CD4-positive, alpha-beta T cell (primary cell): ENCODE data around the gene TRIP10. TPM values are rescaled to one million over a fixed set of nuclear protein-coding genes. Genes with fewer than 3 reads are reported as not detected.
A peak's percentile ranks its signal among the peaks of the same experiment; 100 is the strongest.

Experiments
- ATAC-seq: fragments of 200-7000 bp; cut with Tn5 transposase; one replicate; pipeline ENCODE4 v1.10.0; 2022; ENCODE audit warnings: mild to moderate bottlenecking; ENCODE audit not compliant: poor library complexity
- CTCF ChIA-PET: fragments of 350-600 bp; sonication (Branson Sonifier 250); formaldehyde crosslinking; loops from one replicate; lab custom pipeline; 2021; ENCODE audit warnings: antibody characterized with exemption, inconsistent platforms; lab: Charles Lee
- POLR2A ChIA-PET: fragments of 350-600 bp; sonication (Branson Sonifier 250); formaldehyde crosslinking; loops from one replicate; lab custom pipeline; 2021; ENCODE audit warnings: antibody characterized with exemption, inconsistent platforms; lab: Charles Lee
- DNase-seq, 14 experiments: peaks; one replicate each; pipeline ENCODE4 v3.0.0-alpha.2; 2013 to 2020; ENCODE audit warnings: mixed read lengths in 2 of 14
- H3K27ac ChIP-seq, 2 donors: one replicate each; pipeline versions ENCODE4 v1.5.1 to v1.7.0; 2013; ENCODE audit warnings: low read length in 2 of 2, low read depth in 1 of 2, mild to moderate bottlenecking in 1 of 2
- H3K27me3 ChIP-seq, 2 experiments: 1 replicate in 1 of 2; 2 replicates in 1 of 2; pipeline versions ENCODE4 v1.6.1 to v1.7.0; 2013; ENCODE audit warnings: low read length in 2 of 2, control low read depth in 1 of 2, mild to moderate bottlenecking in 1 of 2, moderate library complexity in 1 of 2; ENCODE audit not compliant: insufficient read depth in 2 of 2, control insufficient read depth in 1 of 2
- H3K36me3 ChIP-seq: one replicate; pipeline ENCODE4 v1.6.1; 2013; ENCODE audit warnings: low read length, control low read depth; ENCODE audit not compliant: insufficient read depth
- H3K4me1 ChIP-seq: one replicate; pipeline ENCODE4 v1.6.1; 2013; ENCODE audit warnings: low read length, control low read depth; ENCODE audit not compliant: insufficient read depth
- H3K4me3 ChIP-seq: one replicate; pipeline ENCODE4 v1.5.1; 2013; ENCODE audit warnings: mild to moderate bottlenecking, low read length, moderate library complexity
- H3K9me3 ChIP-seq, 2 experiments: 1 replicate in 1 of 2; 2 replicates in 1 of 2; pipeline versions ENCODE4 v1.6.1 to v1.7.0; 2013; ENCODE audit warnings: low read length in 2 of 2, mild to moderate bottlenecking in 2 of 2, control low read depth in 1 of 2, moderate library complexity in 1 of 2; ENCODE audit not compliant: control insufficient read depth in 1 of 2, insufficient read depth in 1 of 2
- H3K27ac Mint-ChIP-seq: one replicate; pipeline ENCODE4 v1.8.0; 2020; ENCODE audit warnings: mixed read lengths
- H3K27me3 Mint-ChIP-seq: one replicate; pipeline ENCODE4 v1.8.0; 2021; ENCODE audit warnings: mixed read lengths
- H3K36me3 Mint-ChIP-seq: one replicate; pipeline ENCODE4 v1.8.0; 2021; ENCODE audit warnings: low read depth, mixed read lengths
- H3K4me1 Mint-ChIP-seq: one replicate; pipeline ENCODE4 v1.8.0; 2021; ENCODE audit warnings: low read depth, mixed read lengths
- H3K4me3 Mint-ChIP-seq: one replicate; pipeline ENCODE4 v1.8.0; 2020; ENCODE audit warnings: mild to moderate bottlenecking, mixed read lengths
- H3K9me3 Mint-ChIP-seq: one replicate; pipeline ENCODE4 v1.8.0; 2020; ENCODE audit warnings: mixed read lengths
- intact Hi-C, 2 experiments: fragments of 100-400 bp; cut with DNase I in 1 of 2; cut with micrococcal nuclease in 1 of 2; formaldehyde crosslinking; loops; one replicate each; pipeline versions ENCODE4 v1.15.1 to v1.9.0; 2023 to 2025; cut with DNase I, micrococcal nuclease
- total RNA-seq, 174 experiments: library from RNA in 2 of 174; stranded (reverse) in 2 of 174; gene quantifications; one replicate each; pipeline ENCODE4 v1.2.3 and lab custom pipeline; 2021 to 2026
- TF ChIP-seq, protein P1 (sequence below): fragments of 200-600 bp; IDR thresholded peaks from one replicate; pipeline ENCODE4 v1.8.0; 2022; ENCODE audit warnings: antibody characterized with exemption, mild to moderate bottlenecking

Gene TRIP10
- total RNA-seq, 2 experiments from 2014 or later: 1.6 to 1.9 TPM

- H3K27ac Mint-ChIP-seq: peak overlapping the region; percentile 80
- H3K27ac ChIP-seq: no peak overlapping the region
- no peak overlapping the region for H3K4me3 Mint-ChIP-seq
- POLR2A ChIA-PET: no interaction called here
- H3K27me3 ChIP-seq: no peaks in the 10 kb centered on the region
- DNase-seq: no peak
- peaks cover 91% of the 10 kb centered on the region for H3K4me1 Mint-ChIP-seq
- H3K36me3 Mint-ChIP-seq: peaks cover 83% of the 10 kb centered on the region
- no peak overlapping the region for H3K4me3 ChIP-seq
- H3K9me3 Mint-ChIP-seq: no peaks in the 10 kb centered on the region
- H3K4me1 ChIP-seq: peaks cover 83% of the 10 kb centered on the region
- intact Hi-C loops: no loop called here
- no peak for ATAC-seq
- H3K9me3 ChIP-seq: peaks cover 0 to 3% of the 10 kb centered on the region in 2 experiments
- CTCF ChIA-PET: interaction anchor here (1.3 kb wide), 1 partner anchor 23 kb away, joined by 3 read pairs; no protein-coding TSS in a partner anchor
- TF ChIP-seq, protein P1, sequence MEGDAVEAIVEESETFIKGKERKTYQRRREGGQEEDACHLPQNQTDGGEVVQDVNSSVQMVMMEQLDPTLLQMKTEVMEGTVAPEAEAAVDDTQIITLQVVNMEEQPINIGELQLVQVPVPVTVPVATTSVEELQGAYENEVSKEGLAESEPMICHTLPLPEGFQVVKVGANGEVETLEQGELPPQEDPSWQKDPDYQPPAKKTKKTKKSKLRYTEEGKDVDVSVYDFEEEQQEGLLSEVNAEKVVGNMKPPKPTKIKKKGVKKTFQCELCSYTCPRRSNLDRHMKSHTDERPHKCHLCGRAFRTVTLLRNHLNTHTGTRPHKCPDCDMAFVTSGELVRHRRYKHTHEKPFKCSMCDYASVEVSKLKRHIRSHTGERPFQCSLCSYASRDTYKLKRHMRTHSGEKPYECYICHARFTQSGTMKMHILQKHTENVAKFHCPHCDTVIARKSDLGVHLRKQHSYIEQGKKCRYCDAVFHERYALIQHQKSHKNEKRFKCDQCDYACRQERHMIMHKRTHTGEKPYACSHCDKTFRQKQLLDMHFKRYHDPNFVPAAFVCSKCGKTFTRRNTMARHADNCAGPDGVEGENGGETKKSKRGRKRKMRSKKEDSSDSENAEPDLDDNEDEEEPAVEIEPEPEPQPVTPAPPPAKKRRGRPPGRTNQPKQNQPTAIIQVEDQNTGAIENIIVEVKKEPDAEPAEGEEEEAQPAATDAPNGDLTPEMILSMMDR: no peak
- no peaks in the 10 kb centered on the region for H3K27me3 Mint-ChIP-seq
- H3K36me3 ChIP-seq: peaks cover 52% of the 10 kb centered on the region
Measured at GRCh38 chr19:6793973-6794372, 54.5 kb downstream of the TRIP10 start.

DNA sequence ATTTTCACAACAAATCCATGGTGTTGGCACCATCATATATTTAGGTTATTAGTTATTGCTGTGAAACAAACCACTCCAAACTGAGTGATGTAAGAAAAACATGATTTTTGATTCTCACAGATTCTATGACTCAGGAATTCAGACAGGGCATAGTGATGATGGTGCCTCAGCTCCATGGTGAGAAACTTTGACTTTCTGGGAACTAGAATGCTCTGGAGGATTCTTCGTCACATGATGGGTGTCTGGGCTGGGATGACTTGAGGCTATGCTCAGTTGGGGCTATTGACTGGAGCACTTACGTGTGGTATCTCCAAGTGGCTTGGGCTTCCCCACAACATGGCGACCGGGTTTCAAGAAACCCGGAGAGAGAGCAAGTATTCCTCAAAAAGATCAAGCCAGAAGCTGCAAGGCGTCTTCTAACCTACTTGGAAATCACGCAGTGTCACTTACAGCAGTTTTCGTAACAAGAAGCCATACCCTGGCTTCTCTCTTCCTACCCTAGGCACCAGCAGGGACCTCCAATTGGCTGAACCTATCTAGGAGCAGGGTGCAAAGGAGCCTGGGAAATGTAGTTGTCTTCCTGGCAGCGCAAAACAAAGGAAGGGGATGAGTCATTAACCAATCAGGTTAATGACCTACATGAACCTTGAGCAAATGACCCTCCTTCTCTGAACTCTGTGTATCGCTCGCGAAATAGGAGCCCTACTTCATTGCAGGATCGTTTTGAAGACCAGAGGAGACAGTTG lies 55.4 kb downstream of the TRIP10 start:
- intact Hi-C loops: no loop called here
- TF ChIP-seq, protein P1: no peak
- peaks cover 52% of the 10 kb centered on the region for H3K36me3 ChIP-seq
- Mint-ChIP-seq H3K9me3 (no peaks in the 10 kb centered on the region), H3K4me3 (no peak overlapping the region), H3K4me1 (peaks cover 93% of the 10 kb centered on the region), H3K27me3 (no peaks in the 10 kb centered on the region), H3K36me3 (peaks cover 83% of the 10 kb centered on the region), H3K27ac (peak overlapping the region; percentile 80)
- H3K9me3 ChIP-seq: peaks cover 0 to 3% of the 10 kb centered on the region in 2 experiments
- no peak overlapping the region for H3K4me3 ChIP-seq
- CTCF ChIA-PET: interaction anchor here (0.5 to 1.3 kb wide), 2 partner anchors 24 to 273 kb away, joined by 3 read pairs; no protein-coding TSS in a partner anchor
- no peak overlapping the region for H3K27ac ChIP-seq
- POLR2A ChIA-PET: interaction anchor here (1.1 kb wide), 1 partner anchor 12 kb away, joined by 4 read pairs; no protein-coding TSS in a partner anchor
- DNase-seq: no peak
- ATAC-seq: no peak
- no peaks in the 10 kb centered on the region for H3K27me3 ChIP-seq
- peaks cover 84% of the 10 kb centered on the region for H3K4me1 ChIP-seq

GRCh38 chr19:6796278-6796677 lies 56.8 kb downstream of the TRIP10 start:
- ChIA-PET CTCF (no interaction called here), POLR2A (interaction anchor here (2.6 kb wide), 1 partner anchor 24 kb away, joined by 10 read pairs; the partner anchor contains the start of gene VAV1)
- H3K36me3 Mint-ChIP-seq: peaks cover 75% of the 10 kb centered on the region

More at GRCh38 chr19:6796278-6796677, 56.8 kb downstream of the TRIP10 start:
- H3K4me3 ChIP-seq: no peak overlapping the region
- peaks cover 91% of the 10 kb centered on the region for H3K4me1 Mint-ChIP-seq
- intact Hi-C loops: no loop called here
- H3K36me3 ChIP-seq: peaks cover 44% of the 10 kb centered on the region
- H3K4me3 Mint-ChIP-seq: peak overlapping the region; percentile 0
- no peaks in the 10 kb centered on the region for H3K27me3 Mint-ChIP-seq
- H3K27ac ChIP-seq: peak overlapping the region in 1 of 2 donors; percentile 37
- H3K4me1 ChIP-seq: peaks cover 84% of the 10 kb centered on the region
- no peak for ATAC-seq
- H3K9me3 Mint-ChIP-seq: no peaks in the 10 kb centered on the region
- DNase-seq: no peak
- H3K9me3 ChIP-seq: peaks cover 0 to 3% of the 10 kb centered on the region in 2 experiments
- H3K27me3 ChIP-seq: no peaks in the 10 kb centered on the region
- peak overlapping the region; percentile 83 for H3K27ac Mint-ChIP-seq
- TF ChIP-seq, protein P1: no peak
